KMS-11 (cell line): ENCODE data around the gene DDX5.

ENCODE experiments used
- H2AFZ ChIP-seq: fragments of 200-600 bp; sonication (generic); 2 replicates; pipeline ENCODE4 v1.6.1; 2016; ENCODE audit warnings: antibody characterized with exemption, mixed run types, low read depth
- H3K27ac ChIP-seq: fragments of 200-600 bp; sonication (generic); 2 replicates; pipeline ENCODE4 v1.6.1; 2016; ENCODE audit warnings: mild to moderate bottlenecking, mixed run types
- H3K27me3 ChIP-seq: fragments of 200-600 bp; sonication (generic); 2 replicates; pipeline ENCODE4 v1.6.1; 2017; ENCODE audit warnings: mild to moderate bottlenecking, low read depth, mixed run types, moderate library complexity; ENCODE audit not compliant: insufficient read depth
- H3K36me3 ChIP-seq: fragments of 200-600 bp; sonication (generic); 2 replicates; pipeline ENCODE4 v1.6.1; 2017; ENCODE audit warnings: mild to moderate bottlenecking, mixed run types; ENCODE audit not compliant: insufficient read depth
- H3K4me1 ChIP-seq: fragments of 200-600 bp; sonication (generic); 2 replicates; pipeline ENCODE4 v1.6.1; 2016; ENCODE audit warnings: mild to moderate bottlenecking, low read depth, mixed run types; ENCODE audit not compliant: poor library complexity, severe bottlenecking
- H3K4me2 ChIP-seq: fragments of 200-600 bp; sonication (generic); 2 replicates; pipeline ENCODE4 v1.7.0; 2016; ENCODE audit warnings: mild to moderate bottlenecking, mixed run types
- H3K4me3 ChIP-seq: fragments of 200-600 bp; sonication (generic); IDR thresholded peaks from 2 replicates; pipeline ENCODE4 v1.6.1; 2017; ENCODE audit warnings: low read depth, low read length, mixed read lengths; ENCODE audit not compliant: insufficient read depth
- H3K79me2 ChIP-seq: fragments of 200-600 bp; sonication (generic); 2 replicates; pipeline ENCODE4 v1.6.1; 2016; ENCODE audit warnings: low read depth, mixed run types; ENCODE audit not compliant: insufficient read depth
- H3K9ac ChIP-seq: fragments of 200-600 bp; sonication (generic); 2 replicates; pipeline ENCODE4 v1.6.1; 2016; ENCODE audit warnings: mild to moderate bottlenecking, mixed run types
- H4K20me1 ChIP-seq: fragments of 200-600 bp; sonication (generic); 2 replicates; pipeline ENCODE4 v1.6.1; 2016; ENCODE audit warnings: mild to moderate bottlenecking, mixed run types; ENCODE audit not compliant: insufficient read depth
- TF ChIP-seq, protein P1 (sequence below): fragments of 200-600 bp; sonication (generic); conservative IDR thresholded peaks from 2 replicates; pipeline ENCODE4 v1.6.1; 2017; ENCODE audit warnings: low read depth, mild to moderate bottlenecking, antibody characterized with exemption, low read length, moderate library complexity, mixed read lengths

Gene DDX5

DNA sequence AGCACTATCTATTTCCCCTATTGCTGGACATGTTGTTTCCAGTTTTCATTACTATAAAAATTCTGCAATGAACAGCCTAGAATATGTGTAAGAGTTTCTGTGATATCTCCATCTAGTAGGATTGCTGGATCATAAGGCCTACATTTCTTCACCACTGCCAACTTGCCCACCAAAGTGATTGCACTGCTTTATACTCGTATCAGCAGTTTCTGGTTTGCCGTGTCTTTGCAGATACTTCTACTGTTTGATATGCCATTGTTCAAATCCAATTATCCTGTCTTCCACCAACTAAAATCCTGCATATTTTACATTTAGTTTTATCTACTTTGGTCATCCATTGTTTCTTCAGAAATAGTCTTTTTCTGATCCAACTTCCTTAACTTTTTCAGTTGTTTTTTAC, 21.8 kb upstream of the DDX5 start:
- Histone ChIP-seq H3K9ac (no peak overlapping the region), H3K4me3 (no peak overlapping the region), H3K4me2 (no peak overlapping the region), H3K36me3 (peaks cover 9% of the 10 kb centered on the region; the same call in 1 of the 2 replicates), H3K79me2 (no peaks in the 10 kb centered on the region), H3K4me1 (no peaks in the 10 kb centered on the region), H3K27me3 (no peaks in the 10 kb centered on the region), H2AFZ (no peak overlapping the region), H3K27ac (no peak overlapping the region), H4K20me1 (no peaks in the 10 kb centered on the region)
- TF ChIP-seq, protein P1, sequence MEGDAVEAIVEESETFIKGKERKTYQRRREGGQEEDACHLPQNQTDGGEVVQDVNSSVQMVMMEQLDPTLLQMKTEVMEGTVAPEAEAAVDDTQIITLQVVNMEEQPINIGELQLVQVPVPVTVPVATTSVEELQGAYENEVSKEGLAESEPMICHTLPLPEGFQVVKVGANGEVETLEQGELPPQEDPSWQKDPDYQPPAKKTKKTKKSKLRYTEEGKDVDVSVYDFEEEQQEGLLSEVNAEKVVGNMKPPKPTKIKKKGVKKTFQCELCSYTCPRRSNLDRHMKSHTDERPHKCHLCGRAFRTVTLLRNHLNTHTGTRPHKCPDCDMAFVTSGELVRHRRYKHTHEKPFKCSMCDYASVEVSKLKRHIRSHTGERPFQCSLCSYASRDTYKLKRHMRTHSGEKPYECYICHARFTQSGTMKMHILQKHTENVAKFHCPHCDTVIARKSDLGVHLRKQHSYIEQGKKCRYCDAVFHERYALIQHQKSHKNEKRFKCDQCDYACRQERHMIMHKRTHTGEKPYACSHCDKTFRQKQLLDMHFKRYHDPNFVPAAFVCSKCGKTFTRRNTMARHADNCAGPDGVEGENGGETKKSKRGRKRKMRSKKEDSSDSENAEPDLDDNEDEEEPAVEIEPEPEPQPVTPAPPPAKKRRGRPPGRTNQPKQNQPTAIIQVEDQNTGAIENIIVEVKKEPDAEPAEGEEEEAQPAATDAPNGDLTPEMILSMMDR, result no peak

DNA sequence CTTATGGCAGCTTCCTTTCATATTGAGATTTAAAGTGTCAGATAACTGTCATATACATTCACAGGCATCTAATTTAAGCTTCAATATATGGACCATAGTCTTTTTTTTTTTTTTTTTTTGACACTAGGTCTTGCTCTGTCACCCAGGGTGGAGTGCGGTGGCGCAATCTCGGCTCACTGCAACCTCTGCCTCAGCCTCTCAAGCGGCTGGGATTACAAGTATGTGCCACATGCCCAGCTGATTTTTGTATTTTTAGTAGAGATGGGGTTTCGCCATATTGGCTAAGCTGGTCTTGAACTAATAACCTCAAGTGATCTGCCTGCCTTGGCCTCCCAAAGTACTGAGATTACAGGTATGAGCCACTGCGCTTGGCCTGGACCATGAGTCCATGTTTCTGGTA, 14.3 kb upstream of the DDX5 start:
- no peaks in the 10 kb centered on the region; the same call in 1 of the 2 replicates for H3K36me3 ChIP-seq

DNA sequence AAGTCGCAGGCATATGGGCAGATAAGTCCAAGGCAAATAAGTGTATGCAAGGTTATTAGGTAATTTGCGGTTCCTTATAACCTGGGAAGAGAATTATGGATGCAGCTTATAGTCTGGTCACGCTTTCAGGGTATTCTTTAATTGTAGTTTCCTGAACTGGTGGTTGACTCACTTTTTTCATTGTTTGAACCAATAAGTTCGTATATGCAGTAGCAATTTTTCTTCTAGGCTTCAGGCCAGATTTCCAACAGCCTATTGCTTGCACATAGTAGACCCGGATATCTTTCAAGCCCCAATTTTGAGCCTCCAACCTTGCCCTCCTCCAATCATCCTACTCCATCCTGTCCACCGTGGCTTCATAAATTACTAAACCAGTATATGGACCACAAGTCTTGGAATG, 13.5 kb upstream of the DDX5 start:
- H4K20me1 ChIP-seq, result no peaks in the 10 kb centered on the region
- TF ChIP-seq, protein P1, result no peak
- H3K9ac ChIP-seq, result no peak overlapping the region
- no peaks in the 10 kb centered on the region for H3K27me3 ChIP-seq
- no peaks in the 10 kb centered on the region for H3K79me2 ChIP-seq
- no peak overlapping the region for H3K4me2 ChIP-seq
- H3K36me3 ChIP-seq, result no peaks in the 10 kb centered on the region; the same call in 1 of the 2 replicates
- no peak overlapping the region for H3K27ac ChIP-seq
- H3K4me1 ChIP-seq, result no peaks in the 10 kb centered on the region
- no peak overlapping the region for H2AFZ ChIP-seq
- H3K4me3 ChIP-seq, result no peak overlapping the region

More for the DNA sequence above, 14.3 kb upstream of the DDX5 start:
- H3K27ac ChIP-seq, result no peak overlapping the region
- H3K4me2 ChIP-seq, result no peak overlapping the region
- TF ChIP-seq, protein P1, result no peak
- no peaks in the 10 kb centered on the region for H4K20me1 ChIP-seq
- H2AFZ ChIP-seq, result no peak overlapping the region
- H3K27me3 ChIP-seq, result no peaks in the 10 kb centered on the region
- H3K9ac ChIP-seq, result no peak overlapping the region
- H3K4me1 ChIP-seq, result no peaks in the 10 kb centered on the region
- no peaks in the 10 kb centered on the region for H3K79me2 ChIP-seq
- H3K4me3 ChIP-seq, result no peak overlapping the region

- Histone ChIP-seq H3K27me3 (no peaks in the 10 kb centered on the region), H3K4me1 (no peaks in the 10 kb centered on the region), H3K4me3 (no peak overlapping the region), H3K27ac (no peak overlapping the region), H3K79me2 (no peaks in the 10 kb centered on the region), H3K36me3 (no peaks in the 10 kb centered on the region; the same call in 1 of the 2 replicates), H3K9ac (no peak overlapping the region), H4K20me1 (no peaks in the 10 kb centered on the region), H2AFZ (no peak overlapping the region), H3K4me2 (no peak overlapping the region)
- TF ChIP-seq, protein P1, result no peak
These were observed 9.7 kb upstream of the DDX5 start for GRCh38 chr17:64515829-64516228.
